Body of pancreas (tissue), 4 donors: Measurements from ENCODE around the gene ARHGAP4. TPM values are rescaled to one million over a fixed set of nuclear protein-coding genes. Genes with fewer than 3 reads are reported as not detected.

ENCODE experiments used
- ATAC-seq: fragments of 150-250 bp; one replicate; pipeline ENCODE4 v1.9.1; 2016
- DNase-seq, 4 donors: peaks; one replicate each; pipeline ENCODE4 v3.0.0-alpha.2; 2019
- H3K27ac ChIP-seq, 4 donors: fragments of 200-600 bp; sonication (generic); 1 replicate in 3 of 4; 2 replicates in 1 of 4; pipeline versions ENCODE4 v1.5.1 to v1.6.1; 2016 to 2019; ENCODE audit warnings: mild to moderate bottlenecking in 1 of 4, mixed read lengths in 1 of 4, moderate library complexity in 1 of 4
- H3K27me3 ChIP-seq, 2 donors: fragments of 200-600 bp; sonication (generic); one replicate each; pipeline ENCODE4 v1.6.0; 2016; ENCODE audit warnings: mild to moderate bottlenecking in 1 of 2
- H3K36me3 ChIP-seq, 2 donors: fragments of 200-600 bp; sonication (generic); replicated peaks in 1 of 2; 2 replicates each; pipeline ENCODE4 v1.5.1; 2016; ENCODE audit warnings: low read depth in 2 of 2; ENCODE audit not compliant: insufficient read depth in 1 of 2
- H3K4me1 ChIP-seq: fragments of 200-600 bp; sonication (generic); one replicate; pipeline ENCODE4 v1.6.0; 2016
- H3K4me3 ChIP-seq, 2 donors: fragments of 200-600 bp; sonication (generic); 1 replicate in 1 of 2; 2 replicates in 1 of 2; pipeline ENCODE4 v1.5.1; 2016 to 2019
- H3K9me3 ChIP-seq, 3 donors: fragments of 200-600 bp; sonication (generic); 1 replicate in 2 of 3; 2 replicates in 1 of 3; pipeline ENCODE4 v1.5.1; 2016
- POLR2A ChIP-seq, 3 donors: fragments of 450-650 bp; IDR thresholded peaks; one replicate each; pipeline ENCODE4 v1.6.1; 2016; ENCODE audit warnings: antibody characterized with exemption in 3 of 3, mild to moderate bottlenecking in 2 of 3
- WGBS, 2 donors: methylation state at CpG; one replicate each; pipeline ENCODE4 v1.1.5; 2017; 5-methylcytosine and 5-hydroxymethylcytosine counted together
- intact Hi-C: fragments of 100-400 bp; cut with DNase I; formaldehyde crosslinking; loops from one replicate; pipeline ENCODE4 v1.15.1; 2023
- total RNA-seq, 2 donors: library from RNA; depleted of rRNA; stranded (reverse); fragments of >200 nt; gene quantifications; one replicate each; pipeline ENCODE4 v1.1.0, GENCODE V29; 2016
- TF ChIP-seq, protein P1 (sequence below), 7 experiments: fragments of 450-650 bp in 4 of 7; fragments of 200-600 bp in 3 of 7; sonication (generic) in 3 of 7; IDR thresholded peaks; one replicate each; pipeline ENCODE4 v1.5.1; 2016 to 2019; ENCODE audit warnings: antibody characterized with exemption in 7 of 7

Gene ARHGAP4
- total RNA-seq, 2 donors from 2014 or later, result 8.6 to 16.6 TPM

DNA sequence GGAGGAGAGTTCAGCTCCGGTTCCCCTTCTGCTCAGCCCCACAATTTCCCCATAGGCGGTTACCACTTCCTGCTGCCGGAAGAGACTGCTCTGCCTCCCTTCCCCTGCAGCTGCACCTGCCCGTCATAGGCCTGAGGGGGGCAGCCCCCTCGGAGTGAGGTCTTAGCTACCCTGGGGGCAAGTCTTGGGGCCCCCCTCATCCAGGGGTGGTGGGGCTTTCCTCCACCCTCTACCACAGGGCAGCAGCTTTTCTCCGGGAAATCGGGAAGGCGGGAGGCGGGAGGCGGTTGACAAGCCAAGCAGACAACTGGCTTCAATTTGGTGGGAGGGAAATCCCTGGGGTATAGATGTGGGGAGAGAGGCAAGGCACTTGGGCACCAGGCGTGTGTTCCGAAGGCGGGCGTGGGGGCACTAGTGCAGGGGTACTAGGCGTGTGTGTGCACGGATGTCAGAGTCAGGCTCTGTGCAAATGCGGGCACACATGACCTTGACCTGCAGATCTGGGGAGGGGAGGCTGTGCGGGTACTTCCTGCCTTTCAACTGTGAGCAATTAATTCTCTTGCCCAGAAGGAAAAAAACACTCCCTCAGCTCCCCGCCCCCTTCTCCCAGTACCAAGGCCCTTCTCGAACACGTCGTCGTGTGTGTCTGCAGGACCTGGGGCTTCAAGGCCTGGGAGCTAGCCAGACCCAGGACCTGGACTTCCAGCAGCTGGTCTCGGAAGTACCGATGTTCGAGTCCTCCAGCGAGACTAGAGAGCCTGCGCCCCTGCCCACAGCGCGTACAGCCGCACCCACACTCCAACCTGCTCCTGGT is 1.0 kb upstream of the ARHGAP4 start:
- no peak for TF ChIP-seq POLR2A (IDR thresholded peaks at IDR 0.05)
- TF ChIP-seq, protein P1, sequence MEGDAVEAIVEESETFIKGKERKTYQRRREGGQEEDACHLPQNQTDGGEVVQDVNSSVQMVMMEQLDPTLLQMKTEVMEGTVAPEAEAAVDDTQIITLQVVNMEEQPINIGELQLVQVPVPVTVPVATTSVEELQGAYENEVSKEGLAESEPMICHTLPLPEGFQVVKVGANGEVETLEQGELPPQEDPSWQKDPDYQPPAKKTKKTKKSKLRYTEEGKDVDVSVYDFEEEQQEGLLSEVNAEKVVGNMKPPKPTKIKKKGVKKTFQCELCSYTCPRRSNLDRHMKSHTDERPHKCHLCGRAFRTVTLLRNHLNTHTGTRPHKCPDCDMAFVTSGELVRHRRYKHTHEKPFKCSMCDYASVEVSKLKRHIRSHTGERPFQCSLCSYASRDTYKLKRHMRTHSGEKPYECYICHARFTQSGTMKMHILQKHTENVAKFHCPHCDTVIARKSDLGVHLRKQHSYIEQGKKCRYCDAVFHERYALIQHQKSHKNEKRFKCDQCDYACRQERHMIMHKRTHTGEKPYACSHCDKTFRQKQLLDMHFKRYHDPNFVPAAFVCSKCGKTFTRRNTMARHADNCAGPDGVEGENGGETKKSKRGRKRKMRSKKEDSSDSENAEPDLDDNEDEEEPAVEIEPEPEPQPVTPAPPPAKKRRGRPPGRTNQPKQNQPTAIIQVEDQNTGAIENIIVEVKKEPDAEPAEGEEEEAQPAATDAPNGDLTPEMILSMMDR (IDR thresholded peaks at IDR 0.05), result no peak
- intact Hi-C loops, result no loop called here
- Histone ChIP-seq H3K4me1 (peaks cover 29% of the 10 kb centered on the region), H3K27me3 (no peaks in the 10 kb centered on the region), H3K4me3 (peak overlapping the region in 1 of 2 donors; percentile 6), H3K27ac (peak overlapping the region; percentile 76 to 96 (median 88)), H3K9me3 (no peaks in the 10 kb centered on the region), H3K36me3 (no peaks in the 10 kb centered on the region)
- 10 to 11% methylated on average over 13 to 22 of the region's 31 CpGs for WGBS, 2 donors
- peak; percentile 26 to 62 (median 48) for DNase-seq
- ATAC-seq, result no peak

DNA sequence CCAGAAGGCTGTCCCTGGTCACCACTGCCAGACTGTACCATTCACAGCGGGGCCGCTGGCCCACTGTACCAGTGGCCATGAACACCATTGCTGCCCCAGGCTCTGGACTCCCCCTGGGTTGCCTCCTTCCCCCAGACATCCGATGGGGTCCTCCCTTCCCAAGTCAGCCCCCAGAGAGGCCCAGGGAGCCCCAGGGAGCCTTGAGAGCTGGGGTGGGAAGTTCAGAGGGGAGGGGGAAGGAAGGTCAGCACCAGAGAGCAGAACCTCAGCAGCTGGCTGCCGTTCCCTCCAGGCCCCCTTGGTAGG is 441 bp upstream of the ARHGAP4 start:
- ATAC-seq (no peak), DNase-seq (no peak)
- no peak for TF ChIP-seq POLR2A (IDR thresholded peaks at IDR 0.05)
- H3K36me3 ChIP-seq, result no peaks in the 10 kb centered on the region
- WGBS, 2 donors, result no CpG with 5 or more reads among the region's 4 CpGs
- peak overlapping the region in 3 of 4 donors; percentile 76 to 96 (median 95) for H3K27ac ChIP-seq
- H3K9me3 ChIP-seq, result no peaks in the 10 kb centered on the region
- H3K4me3 ChIP-seq, result no peak overlapping the region
- no peaks in the 10 kb centered on the region for H3K27me3 ChIP-seq
- peaks cover 29% of the 10 kb centered on the region for H3K4me1 ChIP-seq
- intact Hi-C loops, result no loop called here

DNA sequence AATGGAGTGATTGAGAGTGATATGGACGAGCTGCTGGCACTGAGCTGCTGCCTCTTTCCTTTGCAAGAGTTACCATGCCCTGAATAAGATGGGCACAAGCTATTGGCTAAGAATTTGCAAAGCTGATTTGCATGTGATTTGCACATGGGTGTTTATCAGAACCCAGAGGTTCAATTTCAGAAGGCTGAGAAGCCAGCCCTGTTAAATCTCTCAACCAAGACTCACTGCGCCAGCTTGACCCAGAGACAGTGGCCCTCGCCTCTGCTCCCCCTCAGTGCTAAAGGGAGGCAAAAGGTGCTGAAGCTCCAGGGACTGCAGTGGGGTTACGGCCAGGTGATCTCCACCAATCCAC is 701 bp downstream of the ARHGAP4 start:
- DNase-seq (no peak), ATAC-seq (no peak)
- Histone ChIP-seq H3K4me1 (peaks cover 29% of the 10 kb centered on the region), H3K9me3 (no peaks in the 10 kb centered on the region), H3K27ac (peak overlapping the region in 1 of 4 donors; percentile 96), H3K36me3 (no peaks in the 10 kb centered on the region), H3K27me3 (no peaks in the 10 kb centered on the region), H3K4me3 (no peak overlapping the region)
- 70% methylated on average over 4 of the region's 4 CpGs; no CpG with 5 or more reads in 1 of the 2 donors for WGBS, 2 donors
- intact Hi-C loops, result no loop called here
- TF ChIP-seq, protein P1 (IDR thresholded peaks at IDR 0.05), result no peak
- no peak for TF ChIP-seq POLR2A (IDR thresholded peaks at IDR 0.05)

DNA sequence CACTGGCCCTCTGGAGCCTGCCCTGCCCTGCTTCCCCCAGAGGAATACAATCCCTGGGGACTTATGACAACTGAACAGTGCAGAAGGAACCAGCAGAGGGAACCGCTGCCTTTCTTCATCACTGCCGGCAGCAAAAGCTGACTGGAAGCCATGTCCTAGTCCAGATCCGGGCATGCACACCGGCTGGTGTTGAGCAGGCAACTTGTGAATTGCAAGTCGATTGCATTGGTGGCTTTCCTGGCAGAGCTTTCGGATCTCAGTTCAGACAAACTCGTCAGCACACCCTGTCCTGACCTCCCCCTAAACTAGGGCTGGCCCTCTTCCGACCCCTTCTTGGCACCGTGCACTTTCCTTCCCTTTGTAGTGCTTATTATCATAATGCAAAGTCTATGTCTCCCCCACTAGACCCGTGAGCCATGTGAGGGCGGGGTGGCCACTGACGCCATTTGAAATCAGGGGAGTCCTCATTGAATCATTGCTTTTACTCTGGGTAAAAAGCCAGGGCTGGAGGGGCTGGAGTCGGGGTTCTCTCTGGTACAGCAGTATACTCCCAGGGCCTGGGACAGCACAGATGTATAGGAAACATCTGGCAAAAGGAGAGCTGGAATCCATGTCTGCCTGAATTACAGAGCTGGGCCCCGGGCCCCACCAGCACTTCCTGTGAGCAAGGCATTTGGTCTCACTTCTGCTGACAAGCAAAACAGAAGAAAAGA is 1.8 kb downstream of the ARHGAP4 start:
- H3K4me1 ChIP-seq, result peaks cover 26% of the 10 kb centered on the region
- intact Hi-C loops, result no loop called here
- WGBS, 2 donors, result 29 to 57% methylated on average over 11 to 14 of the region's 14 CpGs
- TF ChIP-seq POLR2A (IDR thresholded peaks at IDR 0.05), result no peak
- TF ChIP-seq, protein P1 (IDR thresholded peaks at IDR 0.05), result peak in 1 of 7 experiments; percentile 16
- no peaks in the 10 kb centered on the region for H3K27me3 ChIP-seq
- no peak overlapping the region for H3K4me3 ChIP-seq
- ATAC-seq, result no peak
- peak overlapping the region in 1 of 4 donors; percentile 96 for H3K27ac ChIP-seq
- peak in 1 of 4 donors; percentile 35 for DNase-seq
- no peaks in the 10 kb centered on the region for H3K9me3 ChIP-seq
- H3K36me3 ChIP-seq, result no peaks in the 10 kb centered on the region
